Dendritic cell treated with granulocyte-macrophage colony-stimulating factor and Interleukin-4, amounts not matched to agents 40 ng/mL and 50 ng/mL, for 4 days (primary cell): ENCODE data around the gene CTNNA2.
"Not testable (repeated sequence)": the region's sequence is repeated elsewhere in the genome, so short reads cannot be mapped to it uniquely, and the experiment has no call there.

Source experiments
- H3K27ac Mint-ChIP-seq: one replicate; pipeline ENCODE4 v1.8.0; 2022; ENCODE audit warnings: mild to moderate bottlenecking, mixed read lengths
- H3K27me3 Mint-ChIP-seq: one replicate; pipeline ENCODE4 v1.8.0; 2022; ENCODE audit warnings: mild to moderate bottlenecking, mixed read lengths
- H3K36me3 Mint-ChIP-seq: one replicate; pipeline ENCODE4 v1.8.0; 2022; ENCODE audit warnings: low read depth, mixed read lengths
- H3K4me1 Mint-ChIP-seq: one replicate; pipeline ENCODE4 v1.8.0; 2022; ENCODE audit warnings: low read depth, mixed read lengths
- H3K4me3 Mint-ChIP-seq: one replicate; pipeline ENCODE4 v1.8.0; 2022; ENCODE audit warnings: mild to moderate bottlenecking, moderate library complexity, mixed read lengths
- H3K9me3 Mint-ChIP-seq: one replicate; pipeline ENCODE4 v1.8.0; 2022; ENCODE audit warnings: mixed read lengths
- intact Hi-C: fragments of 100-400 bp; cut with micrococcal nuclease; formaldehyde crosslinking; loops from one replicate; pipeline ENCODE4 v1.15.0; 2022

Gene CTNNA2

GRCh38 chr2:80068038-80068731 is 555.3 kb downstream of the CTNNA2 start:
- no peaks in the 10 kb centered on the region for H3K9me3 Mint-ChIP-seq
- intact Hi-C loops: no loop called here
- H3K4me1 Mint-ChIP-seq: no peaks in the 10 kb centered on the region
- no peak overlapping the region for H3K27ac Mint-ChIP-seq
- H3K36me3 Mint-ChIP-seq: no peaks in the 10 kb centered on the region
- H3K27me3 Mint-ChIP-seq: no peaks in the 10 kb centered on the region
- no peak overlapping the region for H3K4me3 Mint-ChIP-seq

DNA sequence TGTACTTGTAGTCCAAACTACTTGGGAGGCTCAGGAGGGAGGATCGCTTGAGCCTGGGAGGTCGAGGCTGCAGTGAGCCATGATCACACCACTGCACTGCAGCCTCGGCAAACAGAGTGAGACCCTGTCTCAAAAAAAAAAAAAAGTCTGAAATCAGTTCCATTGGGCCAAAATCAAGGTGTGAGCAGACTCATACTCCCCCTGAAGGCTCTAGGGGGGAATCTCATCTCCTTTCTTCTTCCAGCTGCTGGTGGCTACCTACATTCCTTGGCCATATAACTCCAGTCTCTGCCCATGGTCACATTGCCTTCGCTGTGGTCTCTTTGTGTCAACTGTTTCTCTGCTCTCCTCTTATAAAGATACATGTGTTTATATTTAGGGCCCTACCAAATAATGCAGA is 557.7 kb downstream of the CTNNA2 start:
- Mint-ChIP-seq H3K9me3 (no peaks in the 10 kb centered on the region), H3K36me3 (no peaks in the 10 kb centered on the region), H3K27ac (no peak overlapping the region), H3K4me3 (no peak overlapping the region), H3K27me3 (no peaks in the 10 kb centered on the region), H3K4me1 (no peaks in the 10 kb centered on the region)
- intact Hi-C loops: no loop called here

GRCh38 chr2:80071941-80072340 is 559.1 kb downstream of the CTNNA2 start:
- Mint-ChIP-seq H3K27ac (no peak overlapping the region), H3K9me3 (no peaks in the 10 kb centered on the region), H3K27me3 (no peaks in the 10 kb centered on the region), H3K36me3 (no peaks in the 10 kb centered on the region), H3K4me3 (no peak overlapping the region), H3K4me1 (no peaks in the 10 kb centered on the region)
- intact Hi-C loops: no loop called here

DNA sequence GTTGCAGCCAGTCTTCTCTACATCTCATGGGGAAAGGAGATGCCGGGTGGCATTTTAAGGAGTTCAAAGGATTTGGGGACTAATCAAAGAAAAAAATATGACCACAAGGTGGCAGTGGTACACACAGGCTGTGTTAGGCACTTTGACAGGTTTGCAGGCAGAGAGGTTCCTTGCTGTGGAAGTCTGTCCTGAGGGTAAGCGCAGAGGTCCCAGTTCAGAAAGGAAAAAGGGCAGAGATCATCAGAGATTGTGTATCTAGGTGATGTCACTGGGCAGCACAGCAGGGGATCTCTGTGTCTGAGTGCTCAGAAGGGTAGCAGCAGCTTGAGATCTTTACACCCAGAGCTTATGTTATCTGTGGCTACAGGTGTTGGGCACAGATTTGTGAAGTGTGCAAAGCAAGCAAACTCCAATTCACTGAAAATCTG is 560.3 kb downstream of the CTNNA2 start:
- H3K27me3 Mint-ChIP-seq: peaks cover 1% of the 10 kb centered on the region
- no peaks in the 10 kb centered on the region for H3K9me3 Mint-ChIP-seq
- H3K36me3 Mint-ChIP-seq: no peaks in the 10 kb centered on the region
- intact Hi-C loops: no loop called here
- no peak overlapping the region for H3K27ac Mint-ChIP-seq
- no peak overlapping the region for H3K4me3 Mint-ChIP-seq
- no peaks in the 10 kb centered on the region for H3K4me1 Mint-ChIP-seq

- Mint-ChIP-seq H3K4me3 (no peak overlapping the region), H3K36me3 (no peaks in the 10 kb centered on the region), H3K27ac (no peak overlapping the region), H3K9me3 (no peaks in the 10 kb centered on the region), H3K4me1 (no peaks in the 10 kb centered on the region), H3K27me3 (peaks cover 1% of the 10 kb centered on the region)
- intact Hi-C loops: no loop called here
Measured at GRCh38 chr2:80074321-80075070, 561.6 kb downstream of the CTNNA2 start.

- no peaks in the 10 kb centered on the region for H3K36me3 Mint-ChIP-seq
- no peaks in the 10 kb centered on the region for H3K9me3 Mint-ChIP-seq
- H3K4me3 Mint-ChIP-seq: no peak overlapping the region
- intact Hi-C loops: no loop called here
- no peaks in the 10 kb centered on the region for H3K4me1 Mint-ChIP-seq
- H3K27ac Mint-ChIP-seq: no peak overlapping the region
- H3K27me3 Mint-ChIP-seq: peaks cover 1% of the 10 kb centered on the region
Measured at GRCh38 chr2:80075719-80076118, 562.9 kb downstream of the CTNNA2 start.

- peaks cover 4% of the 10 kb centered on the region for H3K27me3 Mint-ChIP-seq
- intact Hi-C loops: no loop called here
- no peaks in the 10 kb centered on the region for H3K36me3 Mint-ChIP-seq
- H3K4me1 Mint-ChIP-seq: no peaks in the 10 kb centered on the region
- no peak overlapping the region for H3K27ac Mint-ChIP-seq
- no peaks in the 10 kb centered on the region for H3K9me3 Mint-ChIP-seq
- no peak overlapping the region for H3K4me3 Mint-ChIP-seq
Measured at GRCh38 chr2:80078290-80079036, 565.6 kb downstream of the CTNNA2 start.

DNA sequence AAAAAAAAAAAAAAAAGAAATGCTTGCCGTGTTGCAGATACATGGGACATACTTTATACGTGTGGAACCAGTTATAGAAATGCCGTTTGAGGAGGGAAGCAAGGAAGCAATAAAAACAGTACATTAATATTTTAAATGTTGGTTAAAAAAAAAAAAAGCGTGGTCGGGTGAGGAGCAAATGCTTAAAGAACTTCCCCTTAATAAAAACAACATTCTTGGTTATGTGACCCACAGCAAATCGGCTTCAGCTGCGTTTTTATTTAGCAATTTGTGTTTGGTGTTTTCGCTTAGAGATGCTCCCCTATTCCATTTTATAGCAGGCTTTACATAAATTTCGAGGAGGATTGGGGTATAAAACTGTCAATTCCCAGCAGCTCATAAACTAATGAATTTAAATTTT is 568.1 kb downstream of the CTNNA2 start:
- H3K27me3 Mint-ChIP-seq: peaks cover 4% of the 10 kb centered on the region

DNA sequence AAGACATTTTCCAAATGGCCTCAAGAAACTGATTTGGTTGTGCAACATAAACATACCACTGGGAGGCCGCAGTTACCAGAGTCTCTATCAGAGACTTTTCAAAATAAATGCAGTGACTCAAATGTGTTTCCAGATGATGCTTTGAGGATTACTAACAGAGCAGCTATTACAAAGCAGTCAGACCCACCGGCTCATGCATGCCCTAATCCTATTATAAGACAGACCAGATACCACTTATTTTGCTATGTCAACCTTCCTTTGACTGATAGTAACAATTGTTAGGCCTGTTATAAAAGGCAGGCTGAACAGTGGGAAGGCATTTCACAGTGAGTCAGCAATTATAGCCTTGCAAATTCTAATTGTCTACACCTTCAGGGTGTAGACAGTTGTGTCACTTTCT is 574.0 kb downstream of the CTNNA2 start:
- H3K4me3 Mint-ChIP-seq: no peak overlapping the region
- no peaks in the 10 kb centered on the region for H3K4me1 Mint-ChIP-seq
- H3K27me3 Mint-ChIP-seq: no peaks in the 10 kb centered on the region
- intact Hi-C loops: no loop called here
- no peaks in the 10 kb centered on the region for H3K36me3 Mint-ChIP-seq
- no peak overlapping the region for H3K27ac Mint-ChIP-seq
- H3K9me3 Mint-ChIP-seq: no peaks in the 10 kb centered on the region

More for the DNA sequence above, 568.1 kb downstream of the CTNNA2 start:
- H3K9me3 Mint-ChIP-seq: no peaks in the 10 kb centered on the region
- intact Hi-C loops: no loop called here
- H3K4me1 Mint-ChIP-seq: no peaks in the 10 kb centered on the region
- no peak overlapping the region for H3K4me3 Mint-ChIP-seq
- no peaks in the 10 kb centered on the region for H3K36me3 Mint-ChIP-seq
- H3K27ac Mint-ChIP-seq: no peak overlapping the region

DNA sequence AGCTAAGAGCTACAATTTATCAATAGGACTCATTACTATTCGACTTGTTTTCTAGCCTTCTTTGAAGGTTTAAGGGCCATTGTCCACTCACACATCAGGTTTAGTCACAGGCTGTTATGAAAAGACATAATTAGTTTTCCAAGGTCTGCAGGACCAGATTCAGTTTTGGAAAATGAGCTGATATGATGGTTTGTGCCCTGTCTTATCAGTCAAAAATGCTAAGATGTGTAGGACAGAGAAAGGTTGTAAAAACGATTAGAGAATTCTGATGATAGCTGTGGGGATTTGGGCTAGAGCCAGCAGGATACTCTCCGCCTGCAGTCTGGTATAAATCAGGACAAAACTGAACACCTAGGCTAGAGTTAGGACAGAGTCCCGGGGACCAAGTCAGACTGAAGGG is 578.4 kb downstream of the CTNNA2 start:
- H3K4me1 Mint-ChIP-seq: no peaks in the 10 kb centered on the region
- H3K27me3 Mint-ChIP-seq: no peaks in the 10 kb centered on the region
- no peak overlapping the region for H3K27ac Mint-ChIP-seq
- H3K4me3 Mint-ChIP-seq: no peak overlapping the region
- no peaks in the 10 kb centered on the region for H3K36me3 Mint-ChIP-seq
- intact Hi-C loops: no loop called here
- H3K9me3 Mint-ChIP-seq: peaks cover 9% of the 10 kb centered on the region

- Mint-ChIP-seq H3K4me3 (no peak overlapping the region), H3K27ac (no peak overlapping the region), H3K9me3 (peaks cover 14% of the 10 kb centered on the region), H3K36me3 (no peaks in the 10 kb centered on the region), H3K4me1 (no peaks in the 10 kb centered on the region), H3K27me3 (no peaks in the 10 kb centered on the region)
- intact Hi-C loops: no loop called here
Measured at GRCh38 chr2:80092474-80092873, 579.6 kb downstream of the CTNNA2 start.

DNA sequence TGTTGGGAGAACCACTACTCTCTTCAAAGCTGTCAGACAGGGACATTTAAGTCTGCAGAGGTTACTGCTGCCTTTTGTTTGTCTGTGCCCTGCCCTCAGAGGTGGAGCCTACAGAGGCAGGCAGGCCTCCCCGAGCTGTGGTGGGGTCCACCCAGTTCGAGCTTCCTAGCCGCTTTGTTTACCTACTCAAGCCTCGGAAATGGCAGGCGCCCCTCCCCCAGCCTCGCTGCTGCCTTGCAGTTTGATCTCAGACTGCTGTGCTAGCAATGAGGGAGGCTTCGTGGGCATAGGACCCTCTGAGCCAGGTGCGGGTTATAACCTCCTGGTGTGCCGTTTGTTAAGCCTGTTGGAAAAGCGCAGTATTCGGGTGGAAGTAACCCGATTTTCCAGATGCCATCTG is 585.7 kb downstream of the CTNNA2 start:
- H3K27me3 Mint-ChIP-seq, H3K36me3 Mint-ChIP-seq, intact Hi-C loops, H3K4me1 Mint-ChIP-seq, H3K4me3 Mint-ChIP-seq, H3K27ac Mint-ChIP-seq: not testable (repeated sequence)
- peaks cover 50% of the 10 kb centered on the region for H3K9me3 Mint-ChIP-seq

DNA sequence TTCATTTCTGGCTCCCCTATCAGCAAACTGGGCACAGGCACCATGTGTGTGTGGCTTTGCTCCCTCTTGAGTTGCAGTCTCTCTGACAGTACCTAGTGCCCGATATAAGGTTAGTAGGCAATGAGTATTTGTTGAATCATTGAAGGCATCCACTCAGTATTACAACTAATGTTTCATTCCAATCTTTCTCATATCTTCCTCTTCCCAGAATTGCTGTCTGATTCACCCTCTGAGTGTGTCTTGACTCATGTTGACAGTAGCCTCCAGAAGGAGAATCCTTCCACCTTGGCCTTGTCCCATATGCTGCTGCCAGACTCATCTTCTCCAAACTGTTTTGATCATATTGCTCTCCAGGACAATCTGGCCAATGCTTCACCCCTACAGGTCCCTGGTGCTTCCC is 589.2 kb downstream of the CTNNA2 start:
- no peaks in the 10 kb centered on the region for H3K36me3 Mint-ChIP-seq
- no peaks in the 10 kb centered on the region for H3K27me3 Mint-ChIP-seq
- H3K27ac Mint-ChIP-seq: no peak overlapping the region
- no peaks in the 10 kb centered on the region for H3K4me1 Mint-ChIP-seq
- intact Hi-C loops: no loop called here
- peaks cover 51% of the 10 kb centered on the region for H3K9me3 Mint-ChIP-seq
- H3K4me3 Mint-ChIP-seq: no peak overlapping the region

- Mint-ChIP-seq H3K9me3 (peaks cover 49% of the 10 kb centered on the region), H3K4me1 (no peaks in the 10 kb centered on the region), H3K36me3 (no peaks in the 10 kb centered on the region), H3K4me3 (no peak overlapping the region), H3K27me3 (no peaks in the 10 kb centered on the region), H3K27ac (no peak overlapping the region)
- intact Hi-C loops: no loop called here
Measured at GRCh38 chr2:80105015-80105640, 592.3 kb downstream of the CTNNA2 start.
